ENCODE results near the gene ENKUR. TPM values are rescaled to one million over a fixed set of nuclear protein-coding genes. Genes with fewer than 3 reads are reported as not detected.
A peak's percentile ranks its signal among the peaks of the same experiment; 100 is the strongest.
"Not testable (repeated sequence)": the region's sequence is repeated elsewhere in the genome, so short reads cannot be mapped to it uniquely, and the experiment has no call there.

The ENKUR gene
- total RNA-seq, 2 donors from 2014 or later = not detected

DNA sequence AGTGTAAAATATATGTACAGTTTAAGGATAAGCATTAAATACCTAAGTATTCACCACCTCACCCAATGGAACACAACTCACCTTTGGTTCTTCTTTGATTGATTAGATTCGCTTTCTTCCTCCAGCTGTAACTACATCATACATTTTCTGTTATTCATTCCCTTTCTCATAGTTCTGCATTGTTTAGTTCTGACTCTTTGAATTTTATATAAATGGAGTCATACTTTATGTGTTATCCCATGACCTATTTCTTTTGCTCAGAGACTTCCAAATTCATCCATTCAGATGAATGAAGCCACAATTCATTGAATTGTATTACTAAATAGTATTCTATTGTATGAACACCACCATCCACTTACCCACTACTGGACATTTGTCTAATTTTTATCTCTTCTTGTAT, 12.8 kb upstream of the ENKUR start:
- ATAC-seq (no peak), DNase-seq (no peak)
- intact Hi-C loops (cut with DNase I) = loop anchor here in 1 of 2 donors (5.0 kb wide), 1 partner anchor 54 kb away; no protein-coding TSS in a partner anchor

DNA sequence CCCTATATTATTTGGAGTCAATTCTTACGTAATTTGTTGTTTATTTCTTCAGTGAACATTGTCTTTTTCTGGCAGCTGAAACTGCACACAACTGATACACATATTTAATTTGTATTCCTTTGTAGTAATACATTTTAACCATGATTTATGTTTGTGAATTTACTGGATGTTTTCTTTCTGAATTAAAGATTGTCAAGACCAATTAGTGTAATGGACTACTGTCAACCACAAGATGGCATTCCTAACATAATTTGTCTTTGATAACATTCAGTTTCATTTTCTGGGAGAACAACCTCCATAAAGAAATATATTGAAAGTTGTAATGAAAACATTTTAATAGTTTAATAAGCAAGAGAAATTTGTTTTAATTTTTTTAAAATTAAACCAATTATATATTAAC, 10.5 kb upstream of the ENKUR start:
- intact Hi-C loops (cut with DNase I) = loop anchor here in 1 of 2 donors (5.0 kb wide), 1 partner anchor 56 kb away; no protein-coding TSS in a partner anchor
- ATAC-seq (no peak), DNase-seq (no peak)

DNA sequence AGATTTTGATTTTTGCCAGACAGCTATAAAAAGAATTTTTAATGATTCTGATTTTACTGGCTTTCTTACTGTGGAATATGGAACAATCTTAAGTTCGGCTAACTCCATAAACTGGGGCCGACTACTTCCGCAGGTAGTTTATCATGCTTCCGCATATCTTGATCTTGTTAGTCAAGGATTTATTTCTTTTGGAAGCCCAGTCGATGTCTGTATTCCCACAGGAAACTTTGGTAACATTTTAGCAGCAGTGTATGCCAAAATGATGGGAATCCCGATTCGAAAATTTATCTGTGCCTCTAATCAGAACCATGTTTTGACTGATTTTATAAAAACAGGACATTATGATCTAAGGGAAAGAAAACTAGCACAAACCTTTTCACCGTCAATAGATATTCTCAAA, 8.6 kb upstream of the ENKUR start:
- DNase-seq = no peak
- intact Hi-C loops (cut with DNase I) = no loop called here
- no peak for ATAC-seq

DNA sequence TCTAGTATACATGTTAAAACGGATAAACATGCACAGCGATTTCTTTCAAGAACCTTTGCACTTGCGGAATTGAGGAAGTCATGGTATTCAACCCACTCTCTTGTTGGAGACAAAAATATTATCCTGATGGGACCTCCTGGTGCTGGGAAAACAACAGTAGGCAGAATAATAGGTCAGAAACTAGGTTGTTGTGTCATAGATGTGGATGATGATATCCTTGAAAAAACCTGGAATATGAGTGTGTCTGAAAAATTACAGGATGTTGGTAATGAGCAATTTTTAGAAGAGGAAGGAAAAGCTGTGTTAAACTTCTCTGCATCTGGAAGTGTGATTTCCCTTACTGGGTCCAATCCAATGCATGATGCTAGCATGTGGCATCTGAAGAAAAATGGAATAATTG, 7.3 kb upstream of the ENKUR start:
- intact Hi-C loops (cut with DNase I) = no loop called here
- DNase-seq = no peak
- peak in 1 of 2 donors; percentile 57 for ATAC-seq

DNA sequence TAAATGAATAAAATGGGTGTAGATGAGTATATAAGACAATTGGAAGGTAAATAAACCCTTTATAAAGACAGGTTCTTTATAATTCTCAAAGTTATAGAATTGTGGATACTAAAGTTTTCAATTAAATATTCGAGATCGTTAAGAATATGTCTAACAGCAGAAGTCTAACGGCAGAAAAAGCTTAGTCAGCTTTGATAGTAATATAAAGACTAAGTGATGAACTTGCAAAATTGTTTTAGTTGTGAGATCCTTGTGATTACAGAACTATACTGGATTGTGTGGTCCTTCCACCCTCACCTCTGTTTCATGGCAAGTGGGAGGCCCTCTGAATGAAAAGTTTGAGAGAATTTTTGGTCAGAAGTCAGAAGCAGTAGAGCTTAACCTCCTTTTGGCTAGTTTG, 2.7 kb upstream of the ENKUR start:
- intact Hi-C loops (cut with DNase I) = no loop called here
- DNase-seq = no peak
- ATAC-seq = no peak

DNA sequence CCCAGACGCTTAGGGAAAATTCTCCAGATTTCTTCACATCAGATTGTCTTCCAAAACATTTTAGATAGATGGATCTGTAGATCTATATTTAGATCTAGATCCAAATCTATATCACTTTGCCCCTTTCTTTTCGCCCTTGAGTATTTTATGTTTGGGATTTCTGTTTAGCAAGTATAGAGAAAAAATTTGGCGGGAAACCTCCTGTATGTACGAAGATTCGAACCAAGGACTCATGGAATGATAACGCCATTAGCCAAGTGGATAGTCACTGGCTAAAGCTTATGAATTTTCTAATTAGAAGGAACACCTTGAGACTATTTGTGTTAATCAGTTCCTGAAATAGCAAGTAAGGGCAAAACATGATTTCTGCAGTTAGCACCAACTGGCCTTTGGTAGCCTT, 1.7 kb upstream of the ENKUR start:
- no peak for DNase-seq
- intact Hi-C loops (cut with DNase I) = loop anchor here in 1 of 2 donors (2.0 kb wide), 1 partner anchor 295 kb away; the partner anchor contains the start of gene ARHGAP21
- no peak for ATAC-seq

DNA sequence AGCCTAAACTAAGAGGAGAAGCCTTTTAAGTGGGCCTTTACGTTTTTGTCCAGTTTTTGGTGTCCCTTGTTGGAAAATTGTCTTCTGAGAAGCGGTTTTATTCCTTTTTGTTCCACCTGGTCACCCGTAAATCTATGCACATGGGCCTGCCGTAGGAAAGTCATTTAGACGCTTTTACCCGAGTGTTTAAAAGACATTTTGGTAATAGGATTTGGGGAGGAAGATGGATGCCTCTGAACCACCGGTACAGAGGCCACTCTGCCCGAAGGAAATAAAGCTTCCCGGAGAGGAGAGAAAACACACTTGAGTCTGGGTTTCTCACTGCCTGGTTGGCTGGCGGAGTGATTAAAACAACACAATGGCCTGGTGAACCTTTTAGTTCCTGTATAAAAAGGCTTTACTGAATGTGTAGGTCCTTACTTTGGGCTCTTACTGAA, 1.2 kb upstream of the ENKUR start:
- peak in 1 of 2 donors; percentile 0 for ATAC-seq
- intact Hi-C loops (cut with DNase I) = loop anchor here in 1 of 2 donors (2.0 kb wide), 1 partner anchor 294 kb away; the partner anchor contains the start of gene ARHGAP21
- no peak for DNase-seq

DNA sequence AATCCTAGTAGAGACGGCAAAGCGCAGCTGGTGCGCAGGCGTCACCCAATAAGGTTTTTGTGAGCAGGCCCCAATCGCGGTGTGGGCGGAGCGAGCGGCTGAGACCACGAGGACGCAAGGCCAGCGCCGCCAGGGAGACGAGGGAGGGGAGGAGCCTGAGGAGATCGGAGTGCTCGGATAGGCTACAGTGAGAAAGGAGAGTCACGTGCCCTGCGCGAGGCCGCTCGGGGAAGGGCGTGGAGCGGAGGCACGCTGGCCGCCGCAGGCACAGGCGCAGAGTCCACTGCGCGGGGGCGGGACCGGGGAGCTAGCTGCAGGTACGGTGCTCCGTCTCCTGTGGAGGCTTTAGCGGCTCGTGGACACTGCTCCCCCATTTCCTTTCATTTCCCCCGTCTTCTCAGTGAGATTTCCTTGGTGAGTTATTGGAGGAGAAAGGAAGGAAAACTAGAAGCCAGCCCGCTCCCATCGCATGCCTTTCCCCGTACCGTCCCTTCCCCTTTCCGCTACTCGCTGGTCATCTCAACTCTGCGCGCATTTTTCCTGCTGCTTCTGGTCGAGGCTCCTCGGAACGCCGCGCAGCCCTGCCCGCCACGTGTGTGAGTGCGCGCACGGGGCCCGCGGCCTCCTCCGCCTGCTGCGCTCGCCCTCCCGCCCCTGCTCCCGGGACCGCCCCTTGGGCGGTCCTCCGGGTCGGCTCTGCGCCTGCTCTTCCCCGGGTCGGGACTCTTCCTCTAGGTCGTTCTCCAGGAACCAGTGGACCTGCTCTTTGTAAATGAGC, 607 bp upstream of the ENKUR start, which contains the start of gene THNSL1:
TSS of gene THNSL1 (plus strand) at position 237 of the 778 bp plus-strand sequence. CDS start 6,612 bp downstream, outside the sequence.
- ATAC-seq (peak; percentile 99 to 100), DNase-seq (peak; percentile 99)
- intact Hi-C loops (cut with DNase I) = loop anchor here in 1 of 2 donors (2.0 kb wide), 1 partner anchor 294 kb away; the partner anchor contains the start of gene ARHGAP21

DNA sequence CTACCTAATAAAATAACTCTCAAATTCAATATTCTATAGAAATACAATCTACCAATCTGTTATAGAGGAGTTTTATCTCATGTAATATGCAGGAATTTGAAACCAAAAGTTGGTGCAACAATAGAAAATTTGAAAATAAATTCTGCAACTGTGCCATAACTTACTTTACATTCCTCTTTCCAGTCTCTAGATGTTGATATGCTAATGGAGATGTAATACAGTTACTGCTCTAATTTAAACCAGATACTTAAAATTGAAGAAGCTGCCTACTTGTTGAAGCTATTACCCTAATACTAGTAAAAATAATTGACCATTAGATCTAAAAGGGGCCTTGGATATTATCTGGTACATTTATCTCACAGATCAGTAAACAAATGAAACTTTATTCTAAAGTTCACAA, 1.4 kb downstream of the ENKUR start:
- intact Hi-C loops (cut with DNase I) = no loop called here
- DNase-seq (no peak), ATAC-seq (no peak)

DNA sequence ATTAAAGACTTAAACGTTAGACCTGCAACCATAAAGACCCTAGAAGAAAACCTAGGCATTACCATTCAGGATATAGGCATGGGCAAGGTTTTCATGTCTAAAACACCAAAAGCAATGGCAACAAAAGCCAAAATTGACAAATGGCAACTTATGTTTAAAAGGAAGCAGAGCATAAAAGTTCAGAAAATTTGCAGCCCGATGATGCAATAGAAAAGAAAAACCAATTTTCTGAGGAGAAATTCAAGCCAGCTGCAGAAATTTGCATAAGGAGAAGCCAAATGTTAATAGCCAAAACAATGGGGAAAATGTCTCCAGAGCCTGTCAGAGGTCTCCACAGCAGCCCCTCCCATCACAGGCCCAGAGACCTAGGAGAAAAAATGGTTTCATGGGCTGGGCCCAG, 4.4 kb downstream of the ENKUR start:
- ATAC-seq; intact Hi-C loops (cut with DNase I); DNase-seq: not testable (repeated sequence)

DNA sequence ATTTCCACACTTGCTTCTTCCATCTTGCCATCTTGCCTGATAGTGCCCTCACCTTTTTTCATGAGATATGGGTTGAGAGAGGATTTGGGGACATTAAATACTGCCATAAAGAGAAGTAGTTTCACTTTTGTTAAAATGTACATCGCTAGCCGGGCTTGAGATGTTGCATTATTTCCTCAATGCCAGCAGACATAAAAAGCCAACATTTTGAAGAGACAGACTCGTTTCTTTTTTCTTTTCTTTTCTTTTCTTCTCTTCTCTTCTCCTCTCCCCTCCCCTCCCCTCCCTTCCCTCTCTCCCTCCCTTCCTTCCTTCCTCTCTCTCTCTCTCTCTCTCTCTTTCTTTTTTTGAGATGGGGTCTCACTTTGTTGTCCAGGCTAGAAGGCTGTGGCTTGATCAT, 17.9 kb downstream of the ENKUR start:
- intact Hi-C loops (cut with DNase I) = no loop called here
- no peak for ATAC-seq
- DNase-seq = no peak

DNA sequence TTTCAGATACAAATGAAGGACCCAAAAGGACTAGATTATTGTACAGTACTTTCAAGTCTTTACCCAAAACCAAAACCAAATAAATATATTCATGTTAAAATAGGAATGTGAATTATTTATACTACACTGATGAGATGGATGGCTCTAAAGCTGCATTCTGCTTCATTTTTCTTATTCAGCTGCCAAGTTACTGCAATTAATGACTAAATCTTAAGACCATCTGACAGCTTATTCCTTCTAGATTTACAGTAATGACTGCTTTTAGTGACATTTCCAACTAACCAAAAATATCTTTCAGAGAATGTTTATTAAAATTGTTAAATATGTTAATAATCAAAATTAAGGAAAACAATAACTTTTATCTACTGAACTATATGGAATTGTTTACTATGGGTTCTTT, 20.9 kb downstream of the ENKUR start:
- ATAC-seq (no peak), DNase-seq (no peak)
- intact Hi-C loops (cut with DNase I) = no loop called here

DNA sequence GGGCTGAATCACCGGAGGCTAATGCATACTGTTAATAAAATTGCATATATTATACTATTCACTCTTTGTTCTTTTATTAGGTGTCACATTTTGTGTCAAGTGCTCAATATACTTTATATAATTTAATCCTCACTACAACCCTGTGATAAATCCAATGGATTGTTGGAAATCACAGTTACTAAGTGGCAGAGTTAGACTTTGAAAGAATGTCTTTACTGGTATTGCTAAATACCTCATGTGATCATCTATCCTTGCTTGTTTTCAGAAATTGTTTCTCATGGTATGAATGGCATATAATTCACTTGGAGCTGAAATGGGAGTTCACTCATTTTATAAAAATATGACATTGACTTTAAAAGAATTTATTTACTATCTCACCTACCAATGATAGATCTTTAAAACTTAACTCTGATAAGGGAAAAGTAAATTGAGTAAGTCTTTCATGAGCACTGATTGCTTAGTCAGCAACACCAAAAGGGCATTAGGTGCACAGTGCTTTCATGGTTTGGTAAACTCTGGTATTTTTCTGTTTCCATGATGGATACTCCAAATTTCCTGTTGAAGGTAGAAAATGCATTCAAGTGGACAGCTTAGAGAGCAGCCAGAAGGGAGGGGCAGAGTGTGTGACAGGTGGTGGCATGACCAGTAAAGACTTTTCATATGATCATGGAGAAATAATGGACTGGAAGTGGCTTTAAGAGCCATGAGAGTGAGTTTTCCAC, 22.6 kb downstream of the ENKUR start:
- intact Hi-C loops (cut with DNase I) = no loop called here
- DNase-seq = no peak
- no peak for ATAC-seq

DNA sequence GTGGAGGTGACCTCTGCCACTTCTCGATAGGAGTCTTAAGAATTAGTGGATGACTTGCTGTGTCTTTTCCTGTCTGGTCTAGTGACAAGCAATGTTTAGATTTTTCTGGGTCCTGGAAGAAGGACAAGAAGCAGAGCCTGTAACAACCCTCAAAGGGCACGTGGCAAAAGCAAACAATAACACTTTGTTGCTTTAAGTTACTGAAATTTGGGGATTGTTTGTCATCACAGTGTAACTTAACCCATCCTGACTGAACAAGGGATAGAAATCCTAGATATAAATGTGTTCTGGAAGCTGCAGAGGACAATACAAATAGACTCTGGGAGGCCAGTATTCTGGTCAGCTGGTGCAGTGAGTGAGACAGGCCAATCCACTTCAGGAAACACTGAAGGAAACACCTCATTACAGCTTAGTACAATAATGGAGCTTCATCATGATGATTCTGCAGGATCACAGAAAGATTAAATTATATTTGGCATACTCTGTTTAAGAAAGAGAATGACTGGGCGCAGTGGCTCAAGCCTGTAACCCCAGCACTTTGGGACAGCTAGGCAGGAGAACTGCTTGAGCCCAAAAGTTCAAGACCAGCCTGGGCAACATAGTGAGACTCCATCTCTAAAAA, 23.3 kb downstream of the ENKUR start:
- no peak for DNase-seq
- intact Hi-C loops (cut with DNase I) = no loop called here
- ATAC-seq = no peak

DNA sequence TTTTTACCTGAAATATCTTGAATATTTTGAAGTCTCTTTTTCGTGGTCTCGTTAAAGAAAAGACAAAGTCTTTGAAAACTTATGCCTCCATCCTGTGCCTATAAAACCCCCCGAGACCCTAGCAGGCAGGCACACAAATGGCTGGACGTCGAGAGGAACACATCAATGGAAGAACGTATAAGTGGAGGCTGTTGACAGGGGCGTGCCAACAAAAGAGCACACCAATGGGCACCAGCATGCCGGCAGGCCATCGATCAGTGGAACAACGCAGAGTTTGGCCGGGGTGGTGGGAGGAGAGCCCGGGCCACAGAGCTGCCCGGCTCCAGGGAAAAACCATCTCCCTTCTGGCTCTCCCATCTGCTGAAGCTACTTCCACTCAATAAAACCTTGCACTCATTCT, 24.7 kb downstream of the ENKUR start:
- intact Hi-C loops (cut with DNase I) = no loop called here
- DNase-seq = no peak
- no peak for ATAC-seq

DNA sequence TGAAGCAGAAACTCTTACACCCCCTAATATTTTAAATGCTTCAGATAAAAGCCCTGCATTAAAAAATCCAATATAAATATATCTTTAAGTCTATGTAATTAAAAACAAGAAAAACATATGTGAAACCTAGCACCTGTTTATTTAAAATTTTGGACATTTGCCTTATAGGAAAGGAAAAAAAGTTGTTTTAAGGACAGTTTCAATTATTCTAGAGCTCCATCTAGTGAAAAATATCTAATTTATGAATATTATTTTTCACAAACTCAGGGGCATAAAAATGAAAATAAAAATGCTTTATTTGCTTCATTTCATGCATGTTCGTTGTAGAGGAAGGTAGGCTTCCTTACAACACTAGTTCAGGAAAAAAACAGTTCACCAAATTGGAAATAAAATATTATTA, 26.1 kb downstream of the ENKUR start:
- ATAC-seq (no peak), DNase-seq (no peak)
- intact Hi-C loops (cut with DNase I) = loop anchor here (10.0 kb wide), 2 partner anchors 265 to 345 kb away; partner anchors contain the start of gene ARHGAP21 (in 1 of the 2)

DNA sequence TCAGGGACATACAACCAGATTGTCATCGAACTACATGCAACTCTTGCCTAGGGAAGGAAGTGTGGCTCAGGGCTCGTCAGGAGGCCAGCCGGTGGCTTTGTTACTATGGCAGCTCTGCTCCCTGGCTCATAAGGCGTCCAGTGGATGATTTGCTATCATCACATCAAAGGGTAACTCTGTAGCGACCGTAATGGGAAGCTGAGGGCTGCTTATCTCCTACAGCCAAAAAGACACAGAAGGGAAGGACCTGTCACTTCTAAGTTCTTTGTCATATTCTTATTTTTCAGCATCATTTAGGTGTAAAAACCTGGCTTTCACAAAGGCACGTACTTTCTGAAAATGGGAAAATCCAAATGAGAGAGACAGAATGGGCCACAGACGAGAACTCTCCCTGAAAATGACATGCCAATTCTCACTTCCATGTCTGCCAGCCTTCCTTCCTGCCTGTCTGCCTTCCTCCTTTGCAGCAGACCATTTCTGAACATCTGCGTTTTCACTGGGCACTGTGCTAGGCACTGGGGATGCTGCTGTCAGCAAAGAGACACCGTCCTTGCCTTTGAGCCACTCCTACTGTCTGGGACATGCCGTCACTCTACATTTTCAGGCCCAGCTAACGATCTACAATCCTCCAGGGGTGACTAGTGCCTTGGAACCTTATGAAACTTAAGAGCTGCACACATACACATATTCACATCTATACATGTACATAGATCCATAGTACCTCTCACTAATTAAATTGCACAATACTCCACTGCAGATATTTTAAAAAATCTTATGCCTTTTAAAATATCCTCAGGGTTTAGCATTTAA, 26.9 kb downstream of the ENKUR start:
- ATAC-seq (peak; percentile 30 to 83), DNase-seq (peak; percentile 21)
- intact Hi-C loops (cut with DNase I) = loop anchor here (10.0 kb wide), 2 partner anchors 264 to 344 kb away; partner anchors contain the start of gene ARHGAP21 (in 1 of the 2)

DNA sequence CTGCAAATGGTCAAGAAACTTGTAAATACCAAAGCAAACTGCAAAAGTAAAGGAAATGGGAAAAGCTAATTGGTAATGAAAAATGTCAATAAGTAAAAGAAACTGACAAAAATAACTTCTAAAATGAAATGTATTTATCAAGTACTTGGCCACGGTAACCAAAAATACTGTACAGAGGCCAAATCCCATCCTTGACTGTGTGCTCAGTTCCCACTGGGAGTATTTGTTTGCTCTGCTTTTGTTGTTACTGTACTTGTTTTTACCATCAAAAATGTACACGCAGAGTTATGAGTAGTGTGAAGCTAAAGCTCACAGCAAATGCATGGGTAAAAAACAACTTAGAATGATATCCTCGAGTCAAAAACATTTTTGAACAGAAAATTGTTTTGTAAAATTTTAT, 31.1 kb downstream of the ENKUR start:
- intact Hi-C loops (cut with DNase I) = loop anchor here (10.0 kb wide), 2 partner anchors 260 to 340 kb away; partner anchors contain the start of gene ARHGAP21 (in 1 of the 2)
- DNase-seq (no peak), ATAC-seq (no peak)

Data from left cardiac atrium (tissue), 4 donors.